K562 (cell line): Measurements from ENCODE around the gene CABP7. TPM values are rescaled to one million over a fixed set of nuclear protein-coding genes. Genes with fewer than 3 reads are reported as not detected.

Experiments
- ATF3 ChIP-seq, 2 experiments: fragments of 450-650 bp in 1 of 2; sonication (generic) in 1 of 2; formaldehyde crosslinking in 1 of 2; IDR thresholded peaks in 1 of 2; conservative IDR thresholded peaks in 1 of 2; 2 replicates each; pipeline versions ENCODE4 v1.6.1 to v1.8.1; 2016 to 2023; ENCODE audit warnings: mild to moderate bottlenecking in 2 of 2, moderate library complexity in 2 of 2, inconsistent platforms in 1 of 2, missing genetic modification reagents in 1 of 2
- E2F5 ChIP-seq: sonication (generic); formaldehyde crosslinking; IDR thresholded peaks from 2 replicates; pipeline ENCODE4 v1.8.0; 2022; ENCODE audit warnings: mild to moderate bottlenecking, missing genetic modification reagents
- OTX1 ChIP-seq: fragments of 450-650 bp; formaldehyde crosslinking; IDR thresholded peaks from 2 replicates; pipeline ENCODE4 v1.4.0; 2022; ENCODE audit warnings: mild to moderate bottlenecking
- PTTG1 ChIP-seq: fragments of 450-650 bp; IDR thresholded peaks from 2 replicates; pipeline ENCODE4 v1.6.1; 2016; ENCODE audit warnings: low read depth, mild to moderate bottlenecking, missing genetic modification characterization, missing compliant biosample characterization
- TRIM28 ChIP-seq: fragments of 450-650 bp; IDR thresholded peaks from 2 replicates; pipeline ENCODE4 v1.6.1; 2017
- ZNF212 ChIP-seq: fragments of 450-650 bp; formaldehyde crosslinking; IDR thresholded peaks from 2 replicates; pipeline ENCODE4 v1.4.0; 2020; ENCODE audit warnings: mild to moderate bottlenecking
- ZNF347 ChIP-seq: fragments of 450-650 bp; formaldehyde crosslinking; IDR thresholded peaks from 2 replicates; pipeline ENCODE4 v1.4.0; 2020; ENCODE audit warnings: low read depth, mild to moderate bottlenecking, moderate library complexity
- ZNF41 ChIP-seq: fragments of 250-450 bp; sonication (Bioruptor Pico); conservative IDR thresholded peaks from 2 replicates; pipeline ENCODE4 v1.4.0; 2020; ENCODE audit warnings: mild to moderate bottlenecking
- polyA plus RNA-seq, 8 experiments: library from polyadenylated mRNA; depleted of rRNA in 4 of 8; stranded (reverse) in 5 of 8; unstranded in 3 of 8; fragments of >200 nt; fragmentation: Nextera tagmentation in 2 of 8; fragmentation: Illumina TruSeq in 1 of 8; extraction: Ambion mirVana in 2 of 8; extraction: Trizol in 1 of 8; gene quantifications; 2 replicates each; pipeline versions ENCODE4 v1.2.1 to v1.2.3, GENCODE V29; 2011 to 2014; ENCODE audit warnings: inconsistent platforms in 1 of 8, missing spikeins in 1 of 8
- total RNA-seq, 7 experiments: library from RNA; depleted of rRNA in 6 of 7; stranded (reverse); fragments of >200 nt in 6 of 7; fragmentation: Illumina TruSeq in 2 of 7; extraction: Trizol in 2 of 7; gene quantifications; 2 replicates each; pipeline versions ENCODE4 v1.2.1 to v1.2.3, GENCODE V29; 2011 to 2021; ENCODE audit warnings: low replicate concordance in 1 of 7

The CABP7 gene
- total and polyA plus RNA-seq, 9 of the 15 experiments (the other 6 are each of a cell fraction or from before 2014, with no cell fraction given), result not detected

- no peak for TF ChIP-seq ATF3 (IDR thresholded peaks at IDR 0.05)
- no peak for TF ChIP-seq ATF3 (CRISPR knock-in tag; conservative IDR thresholded peaks at IDR 0.05)
- TF ChIP-seq TRIM28, result no peak
- TF ChIP-seq ZNF212 (CRISPR knock-in tag), result no peak
- no peak for TF ChIP-seq E2F5 (CRISPR knock-in tag)
- no peak for TF ChIP-seq ZNF41 (CRISPR knock-in tag)
- no peak for TF ChIP-seq PTTG1
- no peak for TF ChIP-seq ZNF347
- no peak for TF ChIP-seq OTX1 (CRISPR knock-in tag)
Measured at GRCh38 chr22:29703569-29704195, 16.1 kb upstream of the CABP7 start (continued).
